ENCODE results near the gene NPTN.
"Not testable (repeated sequence)": the region's sequence is repeated elsewhere in the genome, so short reads cannot be mapped to it uniquely, and the experiment has no call there.

Gene NPTN

DNA sequence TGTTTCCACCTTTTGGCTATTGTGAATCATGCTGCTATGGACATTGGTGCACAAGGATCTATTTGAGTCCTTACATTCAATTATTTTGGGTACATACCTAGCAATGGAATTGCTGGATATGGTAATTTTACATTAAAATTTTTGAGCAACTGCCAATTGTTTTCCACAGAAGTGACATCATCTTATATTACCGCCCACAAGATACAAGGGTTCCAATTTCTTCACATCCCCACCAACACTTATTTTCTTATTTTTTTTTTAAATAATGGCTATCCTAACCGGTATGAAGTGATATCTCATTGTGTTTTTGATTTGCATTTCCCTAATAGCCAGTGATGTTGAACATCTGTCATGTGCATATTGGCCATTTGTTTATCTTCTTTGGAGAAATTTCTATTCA lies 22.5 kb upstream of the NPTN start:
- TF ChIP-seq, protein P1, sequence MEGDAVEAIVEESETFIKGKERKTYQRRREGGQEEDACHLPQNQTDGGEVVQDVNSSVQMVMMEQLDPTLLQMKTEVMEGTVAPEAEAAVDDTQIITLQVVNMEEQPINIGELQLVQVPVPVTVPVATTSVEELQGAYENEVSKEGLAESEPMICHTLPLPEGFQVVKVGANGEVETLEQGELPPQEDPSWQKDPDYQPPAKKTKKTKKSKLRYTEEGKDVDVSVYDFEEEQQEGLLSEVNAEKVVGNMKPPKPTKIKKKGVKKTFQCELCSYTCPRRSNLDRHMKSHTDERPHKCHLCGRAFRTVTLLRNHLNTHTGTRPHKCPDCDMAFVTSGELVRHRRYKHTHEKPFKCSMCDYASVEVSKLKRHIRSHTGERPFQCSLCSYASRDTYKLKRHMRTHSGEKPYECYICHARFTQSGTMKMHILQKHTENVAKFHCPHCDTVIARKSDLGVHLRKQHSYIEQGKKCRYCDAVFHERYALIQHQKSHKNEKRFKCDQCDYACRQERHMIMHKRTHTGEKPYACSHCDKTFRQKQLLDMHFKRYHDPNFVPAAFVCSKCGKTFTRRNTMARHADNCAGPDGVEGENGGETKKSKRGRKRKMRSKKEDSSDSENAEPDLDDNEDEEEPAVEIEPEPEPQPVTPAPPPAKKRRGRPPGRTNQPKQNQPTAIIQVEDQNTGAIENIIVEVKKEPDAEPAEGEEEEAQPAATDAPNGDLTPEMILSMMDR (IDR thresholded peaks at IDR 0.05; ENCODE audit: borderline replicate concordance, insufficient read depth, low read depth, low read length), result no peak
- H3K4me3 ChIP-seq (ENCODE audit: low read depth, low read length), result no peak overlapping the region

DNA sequence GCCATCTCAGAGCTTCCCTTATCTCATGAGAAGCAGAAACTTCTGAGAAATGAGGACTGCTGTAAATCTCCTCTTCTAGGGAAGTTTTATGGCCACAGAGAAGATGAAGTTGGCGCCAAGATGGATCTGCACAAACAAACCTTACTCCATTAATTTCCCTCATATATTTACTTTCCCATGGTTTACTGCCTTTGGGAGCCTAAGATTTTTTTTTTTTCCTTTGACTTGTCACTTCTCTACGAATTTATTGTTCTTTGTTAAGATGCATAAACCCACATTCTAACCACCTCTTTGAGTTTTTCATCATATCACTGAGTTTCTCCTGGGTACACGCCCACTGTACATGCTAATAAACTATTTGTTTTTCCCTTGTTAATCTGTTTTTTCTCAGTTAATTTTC lies 21.5 kb upstream of the NPTN start:
- TF ChIP-seq, protein P1 (IDR thresholded peaks at IDR 0.05; ENCODE audit: borderline replicate concordance, insufficient read depth, low read depth, low read length), result no peak

DNA sequence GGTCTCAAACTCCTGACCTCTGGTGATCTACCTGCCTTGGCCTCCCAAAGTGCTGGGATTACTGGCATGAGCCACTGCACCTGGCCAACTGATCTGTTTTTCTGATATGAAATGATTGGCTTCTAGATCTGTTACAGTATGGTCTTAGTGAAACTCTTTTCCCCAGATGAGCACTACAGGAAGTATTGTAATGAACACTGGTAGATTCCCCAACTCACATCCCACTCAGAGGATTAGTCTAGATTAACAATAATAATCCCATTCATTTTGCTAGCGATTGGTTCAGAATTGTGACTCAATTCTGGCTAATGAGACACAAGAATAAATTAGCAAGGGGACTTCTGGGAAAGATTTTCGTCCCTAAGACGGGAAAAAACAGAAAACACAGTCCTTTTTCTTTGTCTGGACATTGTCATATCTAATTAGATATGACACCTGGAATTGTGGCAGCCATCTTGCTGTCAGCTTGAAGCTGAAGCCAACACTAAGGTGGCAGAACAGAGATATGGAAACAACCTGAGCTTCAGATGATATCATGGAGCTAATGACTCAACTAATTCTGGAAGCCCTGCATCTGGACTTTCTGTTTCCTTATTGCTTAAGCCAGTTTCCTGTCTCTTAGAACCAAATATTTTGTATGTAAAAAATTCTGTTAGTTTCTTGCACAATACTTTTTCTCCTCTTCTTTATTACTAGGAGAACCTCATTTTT lies 17.4 kb upstream of the NPTN start:
- TF ChIP-seq, protein P1 (IDR thresholded peaks at IDR 0.05; ENCODE audit: borderline replicate concordance, insufficient read depth, low read depth, low read length), result no peak

More for the DNA sequence above, 21.5 kb upstream of the NPTN start:
- H3K4me3 ChIP-seq (ENCODE audit: low read depth, low read length), result no peak overlapping the region

DNA sequence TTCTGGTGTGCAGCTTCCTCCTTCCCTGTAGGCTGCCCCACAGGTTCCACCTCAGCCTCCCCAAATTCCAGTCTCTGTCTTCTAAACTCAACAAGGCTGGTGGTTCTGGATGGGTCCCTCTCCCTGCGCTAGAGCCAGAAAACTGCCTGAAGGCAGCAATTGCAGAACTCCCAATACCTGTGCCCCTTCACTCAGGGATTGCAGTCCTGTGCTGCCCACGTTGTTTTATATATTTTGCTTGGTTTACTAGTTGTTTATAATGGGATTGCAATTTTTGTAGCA lies 14.8 kb upstream of the NPTN start:
- TF ChIP-seq, protein P1 (IDR thresholded peaks at IDR 0.05; ENCODE audit: borderline replicate concordance, insufficient read depth, low read depth, low read length), result no peak
- H3K4me3 ChIP-seq (ENCODE audit: low read depth, low read length), result no peak overlapping the region

More for the DNA sequence above, 17.4 kb upstream of the NPTN start:
- no peak overlapping the region for H3K4me3 ChIP-seq (ENCODE audit: low read depth, low read length)

DNA sequence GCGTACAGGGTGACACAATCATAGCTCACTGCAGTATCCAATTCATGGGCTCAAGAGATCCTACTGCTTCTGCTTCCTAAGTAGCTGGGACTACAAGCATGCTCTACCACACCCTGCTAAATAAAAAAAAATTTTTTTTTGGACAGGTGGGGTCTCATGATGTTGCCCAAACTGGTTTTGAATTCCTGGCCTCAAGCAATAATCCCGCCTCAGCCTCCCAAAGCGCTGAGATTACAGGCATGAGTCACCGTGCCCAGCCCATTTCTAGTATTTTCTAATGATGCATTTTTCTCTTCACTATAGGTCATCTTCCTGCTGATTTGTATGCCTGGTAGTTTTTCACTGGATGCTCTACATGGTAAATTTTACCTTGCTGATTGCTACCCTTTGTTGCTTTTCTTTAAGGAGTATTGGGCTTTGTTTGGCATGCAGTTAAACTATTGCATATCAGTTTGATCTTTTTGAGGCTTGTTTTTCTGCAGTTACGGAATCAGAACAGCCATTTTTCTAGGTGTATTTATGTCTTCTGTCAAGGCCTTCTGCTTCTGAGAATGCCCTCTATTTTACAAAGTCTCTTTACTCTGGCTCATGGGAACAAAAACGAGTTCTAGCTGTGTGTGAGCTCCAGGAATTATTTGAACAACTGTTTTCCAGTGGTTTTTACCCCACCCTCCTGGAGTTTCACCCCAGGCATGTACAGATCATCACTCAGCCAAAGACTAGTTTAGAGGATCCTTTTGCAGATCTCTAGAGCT lies 14.2 kb upstream of the NPTN start:
- H3K4me3 ChIP-seq (ENCODE audit: low read depth, low read length), result no peak overlapping the region
- TF ChIP-seq, protein P1 (IDR thresholded peaks at IDR 0.05; ENCODE audit: borderline replicate concordance, insufficient read depth, low read depth, low read length), result no peak

DNA sequence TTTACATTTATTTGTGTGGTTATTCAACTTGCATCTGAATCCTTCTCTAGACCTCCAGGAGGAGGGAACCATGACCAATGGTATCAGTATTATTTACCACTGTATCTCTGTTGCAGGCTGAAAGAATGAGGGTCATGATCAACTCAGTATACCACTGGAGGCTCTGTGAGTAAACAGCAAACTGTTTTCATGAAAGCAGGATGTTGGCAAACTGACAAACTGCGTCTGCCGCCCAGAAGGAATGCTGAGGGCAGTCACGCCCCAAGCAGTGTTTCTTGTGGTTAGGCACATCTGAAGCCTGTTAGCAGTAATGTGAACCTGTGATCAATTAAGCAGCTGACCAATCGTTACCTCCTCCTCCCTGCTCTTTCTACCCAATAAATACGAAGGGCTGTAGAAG lies 6.3 kb upstream of the NPTN start:
- not testable (repeated sequence) for H3K4me3 ChIP-seq (ENCODE audit: low read depth, low read length)

DNA sequence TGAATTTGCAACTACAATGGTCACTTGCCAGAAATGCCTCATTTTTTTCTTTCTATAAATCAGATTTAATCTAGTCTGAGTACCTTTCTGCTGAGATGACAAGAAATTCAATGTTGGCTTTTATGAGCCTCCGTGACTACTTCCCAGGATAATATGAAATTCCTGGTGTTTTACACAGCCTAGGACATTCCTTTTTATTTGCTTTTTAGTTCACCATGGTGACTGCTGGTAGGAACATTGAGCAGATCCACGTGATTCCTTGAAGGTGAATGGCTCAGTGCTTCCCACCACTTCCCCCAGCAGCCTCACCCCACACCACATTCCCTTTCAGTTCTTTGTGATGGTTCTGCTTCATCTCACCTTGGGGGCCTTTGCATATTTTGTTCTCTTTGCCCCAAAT lies 4.3 kb upstream of the NPTN start:
- H3K4me3 ChIP-seq (ENCODE audit: low read depth, low read length), result no peak overlapping the region
- TF ChIP-seq, protein P1 (IDR thresholded peaks at IDR 0.05; ENCODE audit: borderline replicate concordance, insufficient read depth, low read depth, low read length), result no peak
